Activated T-helper 1 cell treated with Interleukin-2 at 50 U/mL for 16 hours (primary cell): ENCODE measurements around the gene SMAP1.

Experiments
- DNase-seq: peaks from one replicate; pipeline ENCODE4 v3.0.0-alpha.2; 2020; ENCODE audit warnings: low read depth

SMAP1 gene

DNA sequence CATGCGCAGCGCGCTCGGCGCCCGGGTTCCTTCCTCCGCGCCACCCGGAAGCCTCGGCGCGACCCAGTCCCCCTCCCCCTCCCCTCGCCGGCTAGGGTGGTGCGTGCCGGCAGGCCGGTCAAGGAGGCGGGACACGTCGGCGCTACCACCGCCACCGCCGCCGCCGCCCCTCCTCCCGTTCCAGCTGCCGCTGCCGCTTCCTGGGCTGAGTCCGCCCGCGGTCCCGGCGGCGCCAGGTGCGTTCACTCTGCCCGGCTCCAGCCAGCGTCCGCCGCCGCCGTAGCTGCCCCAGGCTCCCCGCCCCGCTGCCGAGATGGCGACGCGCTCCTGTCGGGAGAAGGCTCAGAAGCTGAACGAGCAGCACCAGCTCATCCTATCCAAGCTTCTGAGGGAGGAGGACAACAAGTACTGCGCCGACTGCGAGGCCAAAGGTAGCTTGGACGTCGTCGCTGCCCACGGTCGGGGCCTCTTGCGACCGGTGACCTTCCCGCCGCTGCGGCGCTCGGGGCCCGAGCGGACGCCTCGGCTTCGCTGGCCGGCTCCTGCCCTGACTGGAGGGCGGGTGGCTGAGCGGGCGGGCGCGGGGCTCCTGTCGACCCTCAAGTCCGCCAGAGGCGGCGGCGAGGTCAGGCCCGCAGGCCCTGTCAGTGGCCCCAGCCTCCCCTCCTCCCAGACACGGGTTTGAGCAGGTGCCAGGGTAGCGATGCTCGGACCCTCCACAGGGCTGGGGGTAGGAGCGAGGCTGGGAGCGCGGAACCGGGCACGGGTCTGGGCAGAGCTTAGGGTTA, at the start of gene SMAP1:
SMAP1 (plus strand) TSS at position 173 of the 788 bp plus-strand sequence; CDS start at position 314, 141 bp downstream.
- peak; percentile 90 for DNase-seq

DNA sequence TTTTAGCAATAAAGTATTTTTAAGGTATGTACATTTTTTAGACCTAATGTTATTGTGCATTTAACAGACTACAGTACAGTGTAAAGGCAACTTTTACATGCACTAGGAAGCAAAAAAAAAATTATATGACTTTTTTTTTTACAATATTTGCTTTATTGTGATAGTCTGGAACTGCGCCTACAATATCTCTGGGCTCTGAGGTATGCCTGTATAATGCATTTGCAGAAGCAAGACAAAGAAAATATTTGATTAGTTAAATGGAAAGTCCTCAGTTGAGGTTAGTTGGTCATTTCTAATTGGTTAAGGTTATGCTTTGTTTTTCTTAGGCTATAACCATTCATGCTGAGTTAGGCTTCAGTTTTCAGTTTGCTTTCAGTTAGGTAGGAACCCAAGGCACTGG, 46.9 kb upstream of the SMAP1 start:
- DNase-seq, result no peak

DNA sequence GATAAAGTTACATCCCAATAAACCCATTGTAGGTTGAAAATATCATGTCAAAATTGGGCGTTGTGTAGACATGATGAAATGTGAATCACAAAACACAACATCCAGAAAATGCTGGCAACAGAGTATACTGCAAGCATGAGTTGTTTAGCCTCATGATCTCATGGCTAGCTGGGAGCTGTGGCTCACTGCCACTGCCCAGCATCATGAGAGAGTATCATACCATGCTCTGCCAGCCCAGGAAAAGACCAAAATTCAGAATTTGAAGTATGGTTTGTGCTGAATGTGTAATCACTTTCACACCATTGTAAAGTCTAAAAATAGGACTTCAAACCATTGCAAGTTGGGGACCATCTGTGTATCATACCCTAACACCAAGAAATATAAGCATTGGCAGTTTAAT, 45.2 kb upstream of the SMAP1 start:
- DNase-seq, result no peak

DNA sequence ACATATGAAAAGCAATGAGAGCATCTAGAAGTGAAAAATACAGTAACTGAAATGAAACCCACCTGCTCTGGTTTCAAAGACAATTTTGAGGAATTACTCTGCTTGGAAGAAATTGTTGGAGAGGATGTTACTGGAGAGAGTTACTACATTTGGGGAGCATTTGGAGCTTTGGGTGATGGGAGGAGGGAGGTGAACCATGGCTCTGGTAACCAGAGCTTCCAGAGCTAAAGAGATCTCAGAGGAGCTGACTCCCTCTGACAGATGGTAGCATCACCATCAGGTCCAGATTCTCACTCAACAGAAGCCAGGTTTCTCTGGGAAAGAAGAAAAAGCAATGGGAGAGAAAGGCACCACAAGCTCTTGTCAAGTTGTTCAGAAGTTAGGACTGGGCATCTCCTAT, 42.2 kb upstream of the SMAP1 start:
- DNase-seq, result no peak

DNA sequence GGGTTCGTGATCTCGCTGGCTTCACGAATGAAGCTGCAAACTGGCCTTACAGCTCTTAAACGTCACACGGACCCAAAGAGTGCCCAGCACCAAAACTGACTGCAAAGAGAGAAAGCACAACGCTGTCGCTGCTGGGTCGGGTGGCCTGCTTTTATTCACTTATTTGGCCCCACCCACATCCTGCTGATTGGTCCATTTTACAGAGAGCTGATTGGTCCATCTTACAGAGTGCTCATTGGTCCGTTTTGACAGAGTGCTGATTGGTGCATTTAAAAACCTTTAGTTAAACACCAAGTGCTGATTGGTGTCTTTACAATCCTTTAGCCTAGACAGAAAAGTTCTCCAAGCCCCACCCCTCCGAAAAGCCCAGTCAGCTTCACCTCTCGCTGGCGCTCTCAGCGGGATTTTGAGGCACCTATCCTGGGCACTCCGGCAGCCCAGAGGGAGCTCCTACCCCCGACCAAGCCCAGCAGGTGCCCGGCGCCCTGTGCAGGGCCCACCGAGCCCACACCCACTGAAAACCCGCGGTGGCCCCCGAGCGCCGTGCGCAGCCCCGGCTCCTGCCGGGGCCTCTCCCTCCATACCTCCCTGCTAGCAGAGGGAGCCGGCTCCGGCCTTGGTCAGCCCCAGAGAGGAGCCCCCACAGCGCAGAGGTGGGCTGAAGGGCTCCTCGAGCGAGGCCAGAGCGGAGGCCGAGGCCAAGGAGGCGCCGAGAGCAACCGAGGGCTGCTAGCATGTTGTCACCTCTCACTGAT, 40.0 kb upstream of the SMAP1 start:
- DNase-seq, result no peak

DNA sequence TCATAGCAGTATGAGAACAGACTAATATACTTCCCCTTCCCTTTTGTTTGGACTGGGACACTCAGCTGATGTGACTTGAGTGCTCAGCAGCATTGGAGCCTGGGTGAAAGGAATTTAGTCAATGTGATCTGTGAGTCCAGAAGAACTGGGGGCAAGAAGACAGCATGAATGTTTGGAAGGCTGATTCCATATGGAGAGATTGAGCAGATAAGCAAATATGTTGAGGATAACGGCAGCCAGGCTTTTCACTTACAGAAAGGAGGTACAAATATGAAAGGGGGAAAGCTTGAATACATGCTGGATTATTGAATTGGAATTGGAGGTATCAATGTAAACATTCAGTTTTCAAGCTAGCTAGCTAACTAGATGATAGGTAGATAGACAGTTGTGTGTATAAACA, 37.8 kb upstream of the SMAP1 start:
- DNase-seq, result no peak

DNA sequence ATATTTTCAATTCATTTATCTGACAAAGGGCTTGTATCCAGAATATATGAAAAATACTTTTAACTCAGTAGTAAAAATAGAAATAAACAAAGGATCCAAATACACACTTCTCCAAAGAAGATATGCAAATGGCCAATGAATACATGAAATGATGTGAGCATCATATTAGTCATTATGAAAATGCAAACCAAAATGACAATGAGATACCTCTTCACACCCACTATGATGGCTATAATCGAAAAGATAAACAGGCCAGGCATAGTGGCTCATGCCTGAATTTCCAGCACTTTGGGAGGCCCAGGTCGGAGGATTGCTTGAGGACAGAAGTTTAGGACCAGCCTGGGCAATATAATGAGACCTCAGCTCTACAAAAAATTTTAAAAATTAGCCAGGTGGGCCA, 33.8 kb upstream of the SMAP1 start:
- DNase-seq, result no peak

DNA sequence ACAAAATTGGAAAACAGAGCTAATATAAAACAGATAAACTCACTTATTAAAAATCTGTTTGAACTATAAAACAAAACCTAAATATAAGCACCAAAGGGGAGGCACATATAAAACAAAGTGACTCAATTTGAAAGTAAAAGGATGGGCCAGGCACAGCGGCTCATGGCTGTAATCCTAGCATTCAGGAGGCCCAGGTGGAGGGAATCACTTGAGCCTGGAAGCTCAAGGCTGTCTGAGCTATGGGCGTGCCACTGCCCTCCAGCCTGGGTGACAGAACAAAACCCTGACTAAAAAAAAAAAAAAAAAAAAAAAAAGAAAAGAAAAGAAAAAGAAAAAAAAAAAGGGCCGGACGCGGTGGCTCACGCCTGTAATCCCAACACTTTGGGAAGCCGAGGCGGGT, 31.1 kb upstream of the SMAP1 start:
- DNase-seq, result no peak

DNA sequence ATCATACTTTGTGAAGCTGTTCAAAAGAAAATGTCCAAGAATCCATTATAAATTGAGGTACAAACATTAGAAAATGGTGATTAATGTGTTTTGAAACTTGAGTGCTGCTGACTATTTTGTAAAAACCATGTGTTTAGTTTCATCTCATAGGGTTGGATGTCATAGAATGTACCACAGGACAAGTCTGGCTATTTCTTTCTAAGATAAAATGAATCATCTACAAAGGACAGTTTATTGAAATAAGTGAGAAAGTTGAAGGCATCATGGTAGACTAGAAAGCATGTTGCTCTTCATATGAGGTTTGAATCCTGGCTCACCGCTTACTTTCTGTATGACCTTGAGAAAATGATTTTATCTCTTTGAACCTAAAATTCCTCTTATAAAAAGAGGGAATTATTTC, 29.2 kb upstream of the SMAP1 start:
- no peak for DNase-seq

DNA sequence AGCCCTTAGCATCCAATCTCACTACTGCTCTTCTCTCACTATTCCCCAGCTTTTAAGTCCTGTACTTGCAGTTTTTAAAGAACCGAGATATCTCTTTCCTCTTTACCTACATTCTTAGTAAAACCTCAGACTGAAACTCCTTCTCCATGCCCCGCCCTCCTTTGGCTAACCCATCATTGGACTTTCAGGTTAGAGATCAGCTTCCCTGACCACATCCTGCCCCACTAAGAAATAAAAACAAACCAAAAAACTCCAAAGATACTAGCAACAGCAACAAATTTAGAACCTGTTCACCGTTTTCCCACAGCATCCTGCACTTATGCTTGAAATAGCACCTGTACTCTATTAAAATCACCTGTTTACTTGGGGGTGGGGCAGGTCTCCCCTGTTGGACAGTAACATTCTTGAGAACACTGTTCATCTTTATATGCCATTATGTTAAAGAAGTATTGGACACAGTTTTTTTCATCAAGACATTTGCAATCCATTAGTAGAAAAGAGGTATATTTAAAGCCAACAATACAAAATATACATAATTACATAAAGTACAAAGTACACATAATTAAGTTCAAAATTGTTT, 16.3 kb upstream of the SMAP1 start:
- DNase-seq, result peak; percentile 35

DNA sequence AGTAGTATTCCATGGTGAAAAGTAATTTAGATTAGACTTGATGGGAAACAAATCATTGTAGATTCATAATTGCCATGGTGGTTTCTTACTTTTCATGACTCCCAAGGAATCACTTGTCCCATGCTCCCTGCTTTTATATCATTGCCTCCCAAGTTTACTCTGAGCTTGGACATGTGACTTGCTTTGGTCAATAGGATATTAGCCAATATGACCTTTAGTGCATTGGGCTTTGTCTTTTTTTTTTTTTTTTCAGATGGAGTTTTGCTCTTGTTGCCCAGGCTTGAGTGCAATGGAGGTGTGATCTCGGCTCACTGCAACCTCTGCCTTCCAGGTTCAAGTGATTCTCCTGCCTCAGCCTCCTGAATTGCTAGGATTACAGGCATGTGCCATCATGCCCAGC, 15.5 kb upstream of the SMAP1 start:
- DNase-seq, result no peak

DNA sequence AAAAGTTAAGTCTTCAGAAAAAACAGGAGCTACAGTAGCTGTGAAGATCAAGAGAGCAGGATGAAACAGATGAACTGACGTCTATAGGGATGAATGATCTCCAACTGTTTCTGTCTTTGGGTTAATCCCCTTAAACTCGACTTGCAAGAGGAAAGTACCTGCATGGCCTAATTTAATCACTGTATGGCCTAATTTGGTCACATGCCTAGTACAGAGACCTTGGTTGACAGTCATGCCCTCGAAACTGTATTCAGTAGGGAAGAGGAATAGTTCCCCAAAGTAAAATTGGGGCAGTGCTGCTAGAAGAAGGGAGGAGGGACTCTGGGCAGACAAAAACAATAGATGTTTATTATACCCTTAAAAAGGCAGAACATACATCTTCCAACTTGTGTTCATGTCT, 10.0 kb upstream of the SMAP1 start:
- DNase-seq, result no peak

DNA sequence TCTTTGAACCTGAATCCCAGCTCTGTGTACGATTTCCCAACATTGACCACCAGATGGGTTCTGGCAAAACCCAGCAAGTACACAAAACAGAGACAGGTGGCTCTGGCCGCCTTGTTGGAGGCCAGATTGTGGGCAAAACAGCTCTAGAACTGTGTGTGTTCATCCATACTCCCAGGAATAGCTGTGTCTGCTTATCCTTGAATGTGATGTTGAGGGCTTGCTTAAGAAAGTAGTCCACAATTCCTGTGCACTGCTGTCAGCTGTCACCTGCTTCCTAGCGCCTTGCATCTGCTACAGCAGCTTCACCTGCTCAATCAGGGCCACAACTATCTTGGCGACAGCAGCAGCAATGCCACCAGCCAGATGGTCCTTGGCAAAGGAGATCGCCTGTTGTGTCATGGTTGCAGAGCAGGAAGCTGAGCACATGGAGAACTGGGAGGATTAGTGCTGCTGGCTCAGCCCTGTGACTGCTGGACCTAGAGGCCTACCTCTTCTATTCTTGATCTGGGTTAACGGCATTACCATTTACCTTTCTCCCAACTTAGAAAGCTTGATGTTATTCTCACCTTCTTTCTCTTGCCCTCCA, 3.7 kb upstream of the SMAP1 start:
- no peak for DNase-seq

DNA sequence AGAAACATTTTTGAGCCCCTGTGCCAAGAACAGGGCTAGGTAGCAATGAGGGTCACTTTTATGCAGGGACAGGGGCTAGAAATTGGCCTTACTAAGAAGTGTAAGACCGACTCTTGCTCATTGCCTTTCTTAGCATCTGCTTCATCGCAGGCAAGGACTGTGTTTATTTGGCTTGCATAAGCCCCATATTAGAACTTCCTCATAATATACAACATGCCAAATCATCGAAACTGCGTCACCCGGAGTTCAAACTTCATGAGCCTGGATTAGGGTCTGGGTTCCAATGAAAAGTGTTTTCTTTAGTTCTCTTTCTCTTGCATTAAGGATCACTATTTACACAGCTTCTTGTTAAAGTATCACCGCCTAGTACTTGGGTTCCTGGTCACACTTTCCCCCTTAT, 977 bp upstream of the SMAP1 start:
- DNase-seq, result no peak

DNA sequence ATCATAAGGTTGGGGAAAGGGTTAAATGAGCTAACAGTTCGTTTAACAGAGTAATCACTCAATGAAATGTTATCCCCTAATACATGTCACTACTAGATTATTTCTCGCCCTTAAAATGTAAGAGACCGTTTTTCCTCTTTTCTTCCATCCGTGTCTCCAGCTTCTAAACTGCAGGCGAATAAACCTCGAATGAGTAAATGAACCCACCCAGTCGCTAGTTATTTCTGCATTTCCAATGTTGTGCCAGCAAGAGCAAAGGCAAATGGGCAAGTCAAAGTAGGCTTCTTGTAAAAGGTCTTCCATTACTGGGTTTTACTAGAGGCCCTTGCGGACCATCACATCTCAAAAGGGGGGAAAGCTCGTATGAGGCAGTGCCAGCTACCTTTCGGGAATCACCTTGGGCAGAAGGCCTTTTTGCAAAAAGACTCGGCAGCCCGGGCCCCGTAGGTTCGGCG, 400 bp upstream of the SMAP1 start:
- DNase-seq, result no peak

DNA sequence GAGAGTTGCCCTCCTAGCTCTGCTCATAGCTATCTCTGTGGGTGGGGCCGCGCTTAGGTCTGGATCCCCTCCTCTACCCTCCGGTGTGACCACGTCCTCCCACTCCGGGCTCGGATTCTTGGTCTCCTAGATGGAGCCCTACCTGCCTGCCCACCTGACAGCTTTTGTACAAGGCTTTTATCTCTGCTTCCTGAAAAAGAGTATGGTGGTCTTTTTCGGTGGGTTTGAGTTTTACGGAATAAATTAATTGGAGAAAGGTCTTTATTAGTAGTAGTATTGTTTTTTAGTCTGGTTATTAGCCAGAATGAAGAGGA, 773 bp downstream of the SMAP1 start:
- DNase-seq, result no peak

DNA sequence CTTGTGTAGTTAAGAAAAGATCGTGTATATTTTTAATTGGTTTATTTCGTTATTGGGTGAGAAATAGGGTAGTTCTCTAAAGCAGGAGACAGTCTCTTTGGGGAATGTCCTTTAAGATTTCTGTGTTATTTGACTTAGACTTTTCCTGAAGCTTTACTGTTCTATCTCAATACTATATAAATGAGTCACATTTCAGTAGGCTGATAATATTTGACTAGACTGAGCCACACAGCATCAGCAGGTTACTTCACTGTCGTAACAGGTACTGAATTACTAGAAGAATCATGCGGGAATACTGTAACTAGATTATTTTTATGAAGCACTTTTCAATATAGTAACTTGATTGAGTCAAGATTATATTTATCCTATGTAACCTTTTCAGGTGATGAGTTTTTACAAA, 1.4 kb downstream of the SMAP1 start:
- no peak for DNase-seq

DNA sequence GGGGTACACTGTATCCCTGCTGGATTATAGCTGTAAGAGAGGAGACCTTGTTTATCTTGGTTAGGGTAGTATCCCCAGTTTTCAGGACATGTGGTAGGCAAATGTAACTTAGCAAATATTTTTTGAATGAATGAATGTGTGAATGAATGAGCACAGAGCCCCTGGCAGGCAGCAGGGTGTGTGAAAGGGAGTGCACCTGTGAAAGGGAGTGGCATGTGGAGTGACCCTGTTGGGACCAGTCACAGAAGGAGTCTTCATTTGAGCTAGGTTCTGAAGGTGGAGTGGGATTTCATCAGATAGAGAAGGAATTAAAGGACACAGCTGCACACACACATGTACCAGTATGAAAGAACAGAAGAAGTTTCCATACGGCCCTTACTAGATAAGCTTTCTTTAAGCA, 4.9 kb downstream of the SMAP1 start:
- no peak for DNase-seq

DNA sequence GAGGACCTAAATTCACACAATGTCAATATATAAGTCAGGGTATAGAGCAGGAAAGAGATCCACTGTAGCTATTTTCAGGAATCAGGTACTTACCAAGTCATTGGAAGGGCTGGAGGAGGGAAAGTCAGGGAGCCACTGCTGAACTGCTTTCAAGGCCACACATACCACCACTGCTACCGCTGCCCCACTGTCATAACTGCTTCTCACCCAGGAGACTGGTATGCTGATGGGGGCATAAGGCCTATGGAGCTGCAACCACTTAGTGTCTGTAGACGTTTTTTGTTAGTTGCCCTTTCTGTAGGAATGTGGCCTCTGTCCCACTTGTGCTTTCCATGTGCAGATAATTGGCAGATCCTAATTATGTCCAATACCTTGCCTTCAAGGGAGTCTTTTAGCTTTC, 5.4 kb downstream of the SMAP1 start:
- DNase-seq, result no peak

DNA sequence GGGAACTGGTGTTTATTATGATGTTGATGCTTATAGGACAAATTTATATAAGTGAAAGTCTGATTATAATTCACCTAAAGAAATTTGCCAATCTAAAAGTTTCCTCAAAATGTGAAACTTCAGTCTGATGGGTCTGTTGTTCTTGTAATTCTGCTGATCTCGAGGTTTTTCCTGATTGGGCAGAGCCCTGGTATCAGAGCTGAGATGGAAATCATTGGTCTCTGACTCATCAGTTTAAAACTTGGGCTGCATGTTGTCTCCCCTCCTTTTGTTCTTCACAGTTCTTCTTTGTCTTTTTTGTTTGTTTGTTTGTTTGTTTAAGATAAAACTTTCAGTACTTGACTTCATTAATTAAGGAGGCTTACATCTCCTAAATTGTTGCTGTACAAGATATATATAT, 5.9 kb downstream of the SMAP1 start:
- DNase-seq, result no peak

DNA sequence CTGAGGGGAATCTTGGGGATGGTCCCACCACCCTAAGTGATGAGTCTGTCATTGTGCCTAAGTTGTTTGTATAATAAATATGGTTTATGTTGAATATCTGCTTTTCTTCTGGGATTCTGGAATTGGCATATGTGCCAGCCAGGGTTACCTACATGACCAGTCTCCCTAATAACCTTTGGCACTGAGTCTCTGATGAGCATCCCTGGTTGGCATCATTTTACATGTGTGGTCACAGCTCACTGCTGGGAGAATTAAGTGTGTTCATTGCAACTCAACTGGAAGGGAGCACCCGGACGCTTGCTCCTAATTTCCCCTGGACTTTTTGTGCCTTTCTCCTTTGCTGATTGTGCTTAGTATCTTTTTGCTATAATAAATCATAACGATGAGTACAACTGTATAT, 8.1 kb downstream of the SMAP1 start:
- no peak for DNase-seq

DNA sequence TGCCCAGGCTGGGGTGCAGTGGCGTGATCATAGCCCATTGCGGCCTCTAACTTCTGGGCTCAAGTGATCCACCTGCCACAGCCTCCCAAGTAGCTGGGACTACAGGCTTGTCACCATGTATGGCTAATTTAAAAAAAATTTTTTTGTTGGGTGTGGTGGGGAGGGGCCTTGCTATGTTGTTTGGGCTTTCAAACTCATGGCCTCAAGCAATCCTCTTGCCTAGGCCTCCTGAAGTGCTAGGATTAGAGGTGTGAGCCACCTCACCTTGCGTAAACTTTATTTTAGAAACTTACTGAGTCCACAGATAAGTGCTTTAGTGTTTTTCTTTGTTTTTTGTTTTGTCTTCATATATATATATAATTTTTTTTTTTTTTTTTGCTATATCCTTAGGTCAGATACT, 9.1 kb downstream of the SMAP1 start:
- DNase-seq, result no peak

DNA sequence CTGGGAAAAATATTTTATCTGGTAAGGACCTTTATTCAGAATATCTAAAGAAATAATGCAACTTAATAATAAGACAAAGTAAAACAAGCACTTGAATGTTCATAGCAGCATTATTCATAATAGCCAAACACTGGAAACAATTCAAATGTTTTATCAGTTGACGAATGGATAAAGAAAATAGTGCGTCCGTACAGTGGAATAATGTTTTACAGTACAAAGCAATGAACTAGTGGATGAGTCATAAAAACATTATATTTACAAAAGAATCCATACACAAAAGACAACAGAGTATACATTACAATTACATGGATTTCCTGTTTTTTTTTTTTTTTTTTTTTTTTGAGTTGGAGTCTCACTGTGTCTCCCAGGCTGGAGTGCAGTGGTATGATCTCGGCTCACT, 12.7 kb downstream of the SMAP1 start:
- no peak for DNase-seq
